ENCODE results near the gene ZNF691. TPM values are rescaled to one million over a fixed set of nuclear protein-coding genes. Genes with fewer than 3 reads are reported as not detected.
"Not testable (repeated sequence)": the region's sequence is repeated elsewhere in the genome, so short reads cannot be mapped to it uniquely, and the experiment has no call there.

ZNF691 gene
- polyA plus RNA-seq, 2 of the 4 experiments (the other 2 are of a cell fraction): 4.8 to 6.2 TPM

GRCh38 chr1:42869254-42869653 lies 22.8 kb downstream of the ZNF691 start:
- FAIRE-seq; H3K27ac ChIP-seq; DNase-seq (ENCODE audit: low read depth in 1 of 2, low spot score in 1 of 2); H3K4me1 ChIP-seq; CTCF ChIA-PET; H3K4me2 ChIP-seq; ATAC-seq; POLR2A ChIA-PET; H3K4me3 ChIP-seq; H3K9me3 ChIP-seq: not testable (repeated sequence)
- WGBS (ENCODE audit: missing lambda C conversion rate): 38% methylated on average over 2 of the region's 2 CpGs

DNA sequence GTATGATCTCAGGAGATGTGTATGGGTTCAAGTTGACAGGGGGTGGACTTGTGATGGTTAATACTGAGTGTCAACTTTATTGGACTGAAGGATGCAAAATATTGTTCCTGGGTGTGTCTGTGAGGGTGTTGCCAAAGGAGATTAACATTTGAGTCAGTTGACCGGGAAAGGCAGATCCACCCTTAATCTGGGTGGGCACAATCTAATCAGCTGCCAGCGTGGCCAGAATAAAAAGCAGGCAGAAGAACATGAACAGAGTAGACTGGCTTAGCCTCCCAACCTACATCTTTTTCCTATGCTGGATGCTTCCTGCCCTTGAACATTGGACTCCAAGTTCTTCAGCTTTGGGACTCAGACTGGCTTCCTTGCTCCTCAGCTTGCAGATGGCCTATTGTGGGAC lies 23.3 kb downstream of the ZNF691 start:
- not testable (repeated sequence) for FAIRE-seq

DNA sequence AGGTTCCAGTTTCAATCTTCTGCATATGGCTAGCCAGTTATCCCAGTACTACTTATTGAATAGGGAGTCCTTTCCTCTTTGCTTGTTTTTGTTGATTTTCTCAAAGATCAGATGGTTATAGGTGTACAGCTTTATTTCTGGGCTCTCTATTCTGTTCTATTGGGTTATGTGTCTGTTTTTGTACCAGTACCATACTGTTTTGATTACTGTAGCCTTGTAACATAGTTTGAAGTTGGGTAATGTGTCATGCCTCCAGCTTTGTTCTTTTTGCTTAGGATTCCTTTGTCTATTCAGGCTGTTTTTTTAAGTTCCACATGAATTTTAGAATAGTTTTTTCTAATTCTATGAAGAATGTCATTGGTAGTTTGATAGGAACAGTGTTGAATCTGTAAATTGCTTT lies 26.7 kb downstream of the ZNF691 start:
- H3K27ac ChIP-seq; H3K4me3 ChIP-seq; DNase-seq (ENCODE audit: low read depth in 1 of 2, low spot score in 1 of 2); H3K4me2 ChIP-seq; H3K4me1 ChIP-seq; POLR2A ChIA-PET; ATAC-seq; H3K9me3 ChIP-seq; FAIRE-seq: not testable (repeated sequence)
- CTCF ChIA-PET: interaction anchor here (1.5 kb wide), 1 partner anchor 26 kb away, joined by 3 read pairs; no protein-coding TSS in a partner anchor

More for the DNA sequence above, 23.3 kb downstream of the ZNF691 start:
- ATAC-seq; DNase-seq (ENCODE audit: low read depth in 1 of 2, low spot score in 1 of 2); H3K4me1 ChIP-seq; POLR2A ChIA-PET; H3K27ac ChIP-seq; H3K4me3 ChIP-seq; CTCF ChIA-PET; H3K9me3 ChIP-seq; H3K4me2 ChIP-seq: not testable (repeated sequence)
- WGBS (ENCODE audit: missing lambda C conversion rate): 47% methylated on average over 2 of the region's 2 CpGs

DNA sequence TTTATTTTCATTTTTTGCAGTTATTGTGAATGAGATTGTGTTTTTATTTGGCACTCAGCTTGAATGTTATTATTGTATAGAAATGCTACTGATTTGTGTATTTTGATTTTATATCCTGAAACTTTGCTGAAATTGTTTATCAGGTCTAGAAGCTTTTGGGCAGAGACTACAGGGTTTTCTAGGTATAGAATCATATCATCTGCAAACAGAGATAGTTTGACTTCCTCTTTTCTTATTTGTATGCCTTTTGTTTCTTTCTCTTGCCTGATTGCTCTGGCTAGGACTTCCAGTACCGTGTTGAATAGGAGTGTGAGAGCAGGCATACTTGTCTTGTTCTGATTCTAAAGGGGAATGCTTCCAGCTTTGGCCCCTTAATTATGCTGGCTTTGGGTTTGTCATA lies 27.3 kb downstream of the ZNF691 start:
- no peak for FAIRE-seq
- POLR2A ChIA-PET: no interaction called here
- no peak for ATAC-seq
- Histone ChIP-seq H3K4me3 (no peak overlapping the region), H3K4me2 (no peak overlapping the region), H3K27ac (no peak overlapping the region), H3K9me3 (peaks cover 5% of the 10 kb centered on the region; the same call in 1 of the 3 replicates), H3K4me1 (no peaks in the 10 kb centered on the region)
- 11% methylated on average over 1 of the region's 1 CpG for WGBS (ENCODE audit: missing lambda C conversion rate)
- CTCF ChIA-PET: no interaction called here
- no peak for DNase-seq (ENCODE audit: low read depth in 1 of 2, low spot score in 1 of 2)
- TF ChIP-seq RAD21 (conservative IDR thresholded peaks at IDR 0.05 in 1 of 2, IDR thresholded peaks at IDR 0.05 in 1 of 2): no peak
- TF ChIP-seq, protein P1, sequence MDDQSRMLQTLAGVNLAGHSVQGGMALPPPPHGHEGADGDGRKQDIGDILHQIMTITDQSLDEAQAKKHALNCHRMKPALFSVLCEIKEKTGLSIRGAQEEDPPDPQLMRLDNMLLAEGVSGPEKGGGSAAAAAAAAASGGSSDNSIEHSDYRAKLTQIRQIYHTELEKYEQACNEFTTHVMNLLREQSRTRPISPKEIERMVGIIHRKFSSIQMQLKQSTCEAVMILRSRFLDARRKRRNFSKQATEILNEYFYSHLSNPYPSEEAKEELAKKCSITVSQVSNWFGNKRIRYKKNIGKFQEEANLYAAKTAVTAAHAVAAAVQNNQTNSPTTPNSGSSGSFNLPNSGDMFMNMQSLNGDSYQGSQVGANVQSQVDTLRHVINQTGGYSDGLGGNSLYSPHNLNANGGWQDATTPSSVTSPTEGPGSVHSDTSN (IDR thresholded peaks at IDR 0.05): no peak
- no peak for TF ChIP-seq CBX2 (IDR thresholded peaks at IDR 0.05; ENCODE audit: borderline replicate concordance, low read depth)
- no peak for TF ChIP-seq CHD2 (IDR thresholded peaks at IDR 0.05; ENCODE audit: low read length, partially characterized antibody)
- no peak for TF ChIP-seq EHMT2 (IDR thresholded peaks at IDR 0.05; ENCODE audit: low read depth)
- TF ChIP-seq EHF (CRISPR knock-in tag; IDR thresholded peaks at IDR 0.05): no peak
- TF ChIP-seq TFCP2L1 (CRISPR knock-in tag; IDR thresholded peaks at IDR 0.05): no peak
- TF ChIP-seq CHD4 (IDR thresholded peaks at IDR 0.05; ENCODE audit: borderline replicate concordance): no peak
- TF ChIP-seq, protein P2, sequence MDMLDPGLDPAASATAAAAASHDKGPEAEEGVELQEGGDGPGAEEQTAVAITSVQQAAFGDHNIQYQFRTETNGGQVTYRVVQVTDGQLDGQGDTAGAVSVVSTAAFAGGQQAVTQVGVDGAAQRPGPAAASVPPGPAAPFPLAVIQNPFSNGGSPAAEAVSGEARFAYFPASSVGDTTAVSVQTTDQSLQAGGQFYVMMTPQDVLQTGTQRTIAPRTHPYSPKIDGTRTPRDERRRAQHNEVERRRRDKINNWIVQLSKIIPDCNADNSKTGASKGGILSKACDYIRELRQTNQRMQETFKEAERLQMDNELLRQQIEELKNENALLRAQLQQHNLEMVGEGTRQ (IDR thresholded peaks at IDR 0.05): no peak
- no peak for TF ChIP-seq JUN (IDR thresholded peaks at IDR 0.05)
- TF ChIP-seq CBX8 (IDR thresholded peaks at IDR 0.05): no peak
- no peak for TF ChIP-seq E2F6 (IDR thresholded peaks at IDR 0.05; ENCODE audit: borderline replicate concordance, low read depth)

DNA sequence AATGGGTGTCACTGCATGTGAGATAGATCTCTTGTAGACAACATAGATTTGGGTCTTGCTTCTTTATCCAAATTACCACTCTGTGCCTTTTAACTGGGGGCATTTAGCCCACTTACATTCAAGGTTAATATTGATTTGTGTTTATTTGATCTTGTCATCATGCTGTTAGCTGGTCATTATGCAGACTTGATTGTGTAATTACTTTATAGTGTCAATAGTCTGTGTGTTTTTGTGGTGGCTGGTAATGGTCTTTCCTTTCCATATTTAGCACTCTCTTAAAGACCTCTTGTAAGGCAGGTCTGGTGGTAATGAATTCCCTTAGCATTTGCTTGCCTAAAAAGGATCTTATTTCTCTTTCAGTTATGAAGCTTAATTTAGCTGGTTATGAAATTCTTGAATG lies 29.6 kb downstream of the ZNF691 start:
- Histone ChIP-seq H3K4me1 (no peaks in the 10 kb centered on the region), H3K9me3 (peaks cover 5% of the 10 kb centered on the region; the same call in 1 of the 3 replicates), H3K27ac (no peak overlapping the region), H3K4me3 (no peak overlapping the region), H3K4me2 (no peak overlapping the region)
- DNase-seq (ENCODE audit: low read depth in 1 of 2, low spot score in 1 of 2) (no peak), ATAC-seq (no peak), FAIRE-seq (no peak)
- ChIA-PET CTCF (interaction anchor here (1.2 kb wide), 1 partner anchor 10 kb away, joined by 3 read pairs; no protein-coding TSS in a partner anchor), POLR2A (no interaction called here)
- TF ChIP-seq CEBPB (IDR thresholded peaks at IDR 0.05): no peak
- no peak for TF ChIP-seq KDM5A (IDR thresholded peaks at IDR 0.05)
- no peak for TF ChIP-seq SMC3 (IDR thresholded peaks at IDR 0.05)
- no peak for TF ChIP-seq JUN (IDR thresholded peaks at IDR 0.05)

All from A549 (cell line).